Measurements from ENCODE around the gene DLG1. TPM values are rescaled to one million over a fixed set of nuclear protein-coding genes. Genes with fewer than 3 reads are reported as not detected.

DLG1 gene
- total RNA-seq, 1 donor from 2014 or later, result 114 TPM

DNA sequence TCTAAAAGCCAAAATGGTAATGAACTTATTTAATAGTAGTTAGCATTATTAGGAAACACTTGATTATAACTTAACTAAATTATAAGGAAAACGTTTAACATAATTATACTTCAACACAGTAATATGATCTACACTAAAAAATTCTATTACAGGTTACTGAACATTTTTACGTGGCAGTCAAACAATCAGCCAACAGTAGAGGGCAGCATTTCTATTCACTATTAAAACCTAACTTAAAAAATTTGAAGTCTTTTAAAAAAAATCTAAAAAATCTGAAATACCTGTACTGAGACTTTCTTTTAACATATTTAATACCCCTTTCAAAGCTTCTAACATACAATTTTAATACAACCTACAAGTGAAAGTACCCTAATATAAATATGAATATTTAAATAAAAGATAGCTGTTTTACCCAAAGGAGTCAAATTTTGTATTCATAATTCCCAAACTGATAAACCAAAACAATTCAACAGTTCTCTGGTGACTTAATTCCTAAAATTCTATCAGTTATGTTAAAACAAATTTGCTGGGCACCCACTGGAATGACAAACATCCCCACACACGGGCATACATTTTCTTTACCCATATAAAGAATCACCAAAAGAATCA, 41.5 kb downstream of the DLG1 start:
- Mint-ChIP-seq H3K36me3 (peaks cover 7% of the 10 kb centered on the region), H3K27me3 (ENCODE audit: low read depth) (no peaks in the 10 kb centered on the region), H3K9me3 (no peaks in the 10 kb centered on the region), H3K4me1 (peaks cover 16% of the 10 kb centered on the region), H3K4me3 (no peak overlapping the region), H3K27ac (no peak overlapping the region)
- no peak for DNase-seq (ENCODE audit: low spot score in 2 of 2, unreplicated experiment in 2 of 2)
- TF ChIP-seq, protein P1, sequence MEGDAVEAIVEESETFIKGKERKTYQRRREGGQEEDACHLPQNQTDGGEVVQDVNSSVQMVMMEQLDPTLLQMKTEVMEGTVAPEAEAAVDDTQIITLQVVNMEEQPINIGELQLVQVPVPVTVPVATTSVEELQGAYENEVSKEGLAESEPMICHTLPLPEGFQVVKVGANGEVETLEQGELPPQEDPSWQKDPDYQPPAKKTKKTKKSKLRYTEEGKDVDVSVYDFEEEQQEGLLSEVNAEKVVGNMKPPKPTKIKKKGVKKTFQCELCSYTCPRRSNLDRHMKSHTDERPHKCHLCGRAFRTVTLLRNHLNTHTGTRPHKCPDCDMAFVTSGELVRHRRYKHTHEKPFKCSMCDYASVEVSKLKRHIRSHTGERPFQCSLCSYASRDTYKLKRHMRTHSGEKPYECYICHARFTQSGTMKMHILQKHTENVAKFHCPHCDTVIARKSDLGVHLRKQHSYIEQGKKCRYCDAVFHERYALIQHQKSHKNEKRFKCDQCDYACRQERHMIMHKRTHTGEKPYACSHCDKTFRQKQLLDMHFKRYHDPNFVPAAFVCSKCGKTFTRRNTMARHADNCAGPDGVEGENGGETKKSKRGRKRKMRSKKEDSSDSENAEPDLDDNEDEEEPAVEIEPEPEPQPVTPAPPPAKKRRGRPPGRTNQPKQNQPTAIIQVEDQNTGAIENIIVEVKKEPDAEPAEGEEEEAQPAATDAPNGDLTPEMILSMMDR (IDR thresholded peaks at IDR 0.05; ENCODE audit: unreplicated experiment), result peak; percentile 84

DNA sequence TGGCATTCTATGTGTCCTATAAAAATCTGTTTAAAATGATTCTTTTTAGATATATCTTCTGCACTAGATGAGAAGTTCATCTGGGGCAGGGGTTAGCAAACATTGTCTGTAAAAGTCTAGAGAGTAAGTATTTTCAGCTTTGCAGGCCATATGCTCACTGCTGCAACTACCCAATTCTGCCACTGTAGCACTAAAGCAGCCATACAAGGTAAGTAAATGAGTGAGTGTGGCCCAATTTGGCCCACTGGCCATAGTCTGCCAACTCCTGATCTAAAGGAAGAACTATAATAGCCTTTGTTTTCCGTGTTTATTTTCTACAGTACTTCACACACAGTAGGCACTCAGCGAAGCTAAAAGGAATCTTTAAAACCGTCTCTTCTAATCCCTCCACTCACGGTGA, 42.3 kb downstream of the DLG1 start:
- no peaks in the 10 kb centered on the region for H3K27me3 Mint-ChIP-seq (ENCODE audit: low read depth)
- TF ChIP-seq, protein P1 (IDR thresholded peaks at IDR 0.05; ENCODE audit: unreplicated experiment), result no peak
- no peak for DNase-seq (ENCODE audit: low spot score in 2 of 2, unreplicated experiment in 2 of 2)
- H3K36me3 Mint-ChIP-seq, result peaks cover 14% of the 10 kb centered on the region
- no peak overlapping the region for H3K4me3 Mint-ChIP-seq
- H3K27ac Mint-ChIP-seq, result no peak overlapping the region
- peaks cover 14% of the 10 kb centered on the region for H3K4me1 Mint-ChIP-seq
- no peaks in the 10 kb centered on the region for H3K9me3 Mint-ChIP-seq

DNA sequence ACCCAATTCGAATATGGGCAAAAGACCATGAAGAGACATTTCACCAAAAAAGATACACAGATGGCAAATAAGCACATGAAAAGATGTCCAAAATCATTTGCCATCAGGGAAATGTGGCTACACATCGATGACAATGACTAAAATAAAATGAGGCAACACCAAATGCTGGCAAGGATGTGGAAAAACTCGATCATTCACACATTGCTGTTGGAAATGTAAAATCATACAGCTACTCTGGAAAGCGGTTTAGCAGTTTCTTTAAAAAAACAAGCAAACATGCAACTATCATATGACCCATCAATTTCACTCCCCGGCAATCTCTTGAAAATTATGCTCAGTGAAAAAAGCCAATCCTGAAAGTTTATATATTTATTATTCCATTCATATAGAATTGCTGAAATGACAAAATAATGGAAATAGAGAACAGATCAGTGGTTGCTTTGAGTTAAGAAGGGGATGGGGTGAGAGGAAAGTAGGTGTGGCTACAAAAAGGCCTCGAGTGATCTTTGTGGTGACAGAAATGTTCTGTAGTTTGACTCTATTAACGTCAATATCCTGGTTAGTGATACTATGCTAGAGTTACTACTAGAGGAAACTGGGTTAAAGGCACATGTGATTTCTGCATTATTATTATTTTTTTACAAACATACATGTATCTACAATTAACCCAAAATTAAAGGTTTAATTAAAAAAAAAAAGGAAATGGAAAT, 45.0 kb downstream of the DLG1 start:
- H3K36me3 Mint-ChIP-seq, result peaks cover 31% of the 10 kb centered on the region

DNA sequence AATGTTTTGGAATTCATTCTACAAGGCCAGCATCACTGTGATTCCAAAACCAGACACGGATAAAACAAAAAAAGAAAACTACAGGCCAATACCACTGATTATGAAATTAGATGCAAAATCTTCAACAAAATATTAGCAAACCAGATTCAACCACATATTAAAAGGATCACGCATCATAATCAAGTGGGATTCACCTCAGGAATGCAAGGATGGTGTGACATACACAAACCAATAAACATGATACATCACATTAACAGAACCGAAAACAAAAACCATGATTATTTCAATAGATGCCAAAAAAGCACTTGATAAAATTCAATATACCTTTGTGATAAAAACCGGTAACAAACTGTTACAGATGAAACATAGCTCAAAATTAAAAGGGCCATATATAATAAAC, 48.9 kb downstream of the DLG1 start:
- no peak for DNase-seq (ENCODE audit: low spot score in 2 of 2, unreplicated experiment in 2 of 2)
- Mint-ChIP-seq H3K27ac (no peak overlapping the region), H3K27me3 (ENCODE audit: low read depth) (no peaks in the 10 kb centered on the region), H3K4me1 (peaks cover 3% of the 10 kb centered on the region), H3K36me3 (peaks cover 61% of the 10 kb centered on the region), H3K4me3 (no peak overlapping the region), H3K9me3 (peaks cover 42% of the 10 kb centered on the region)
- TF ChIP-seq, protein P1 (IDR thresholded peaks at IDR 0.05; ENCODE audit: unreplicated experiment), result no peak

More for the DNA sequence above, 45.0 kb downstream of the DLG1 start:
- no peaks in the 10 kb centered on the region for H3K27me3 Mint-ChIP-seq (ENCODE audit: low read depth)
- TF ChIP-seq, protein P1 (IDR thresholded peaks at IDR 0.05; ENCODE audit: unreplicated experiment), result no peak
- peaks cover 3% of the 10 kb centered on the region for H3K4me1 Mint-ChIP-seq
- H3K9me3 Mint-ChIP-seq, result peaks cover 16% of the 10 kb centered on the region
- H3K27ac Mint-ChIP-seq, result no peak overlapping the region
- no peak overlapping the region for H3K4me3 Mint-ChIP-seq
- DNase-seq (ENCODE audit: low spot score in 2 of 2, unreplicated experiment in 2 of 2), result no peak

DNA sequence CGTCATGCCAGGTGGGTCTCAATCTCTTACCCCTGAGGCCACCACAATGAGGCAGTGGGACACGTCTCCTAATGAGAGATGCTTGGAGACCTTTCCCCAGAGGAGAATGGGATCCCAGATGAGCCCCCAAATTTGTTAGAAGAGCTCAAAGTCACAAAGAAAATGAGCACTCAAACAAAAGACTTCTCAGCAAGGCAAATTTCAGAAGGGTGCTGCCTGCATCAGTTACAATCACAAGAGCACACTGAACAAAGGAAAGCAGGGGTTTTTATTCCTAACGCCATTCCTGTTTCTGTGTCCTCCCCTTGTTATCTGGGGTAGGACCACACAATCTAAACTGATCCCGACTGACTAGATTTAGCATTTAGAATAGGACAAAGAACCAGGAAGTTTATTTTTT, 50.1 kb downstream of the DLG1 start:
- TF ChIP-seq, protein P1 (IDR thresholded peaks at IDR 0.05; ENCODE audit: unreplicated experiment), result no peak
- no peak for DNase-seq (ENCODE audit: low spot score in 2 of 2, unreplicated experiment in 2 of 2)
- peaks cover 54% of the 10 kb centered on the region for H3K9me3 Mint-ChIP-seq
- no peak overlapping the region for H3K27ac Mint-ChIP-seq
- peaks cover 73% of the 10 kb centered on the region for H3K36me3 Mint-ChIP-seq
- no peaks in the 10 kb centered on the region for H3K4me1 Mint-ChIP-seq
- H3K4me3 Mint-ChIP-seq, result no peak overlapping the region
- H3K27me3 Mint-ChIP-seq (ENCODE audit: low read depth), result no peaks in the 10 kb centered on the region
